Activated CD4-positive, alpha-beta T cell treated with anti-CD3 and anti-CD28 coated beads, Interleukin-2, amount 10 ng/mL, durations not matched to agents 24 days and 14 days (primary cell): ENCODE results near the gene IQGAP2. TPM values are rescaled to one million over a fixed set of nuclear protein-coding genes. Genes with fewer than 3 reads are reported as not detected.
A peak's percentile ranks its signal among the peaks of the same experiment; 100 is the strongest.

ENCODE experiments used
- DNase-seq: peaks from one replicate; pipeline ENCODE4 v3.0.0; 2022
- H3K27ac Mint-ChIP-seq: one replicate; pipeline ENCODE4 v1.8.0; 2022; ENCODE audit warnings: mild to moderate bottlenecking, mixed read lengths
- H3K27me3 Mint-ChIP-seq: one replicate; pipeline ENCODE4 v1.8.0; 2022; ENCODE audit warnings: mixed read lengths
- H3K36me3 Mint-ChIP-seq: one replicate; pipeline ENCODE4 v1.8.0; 2022; ENCODE audit warnings: low read depth, mild to moderate bottlenecking, mixed read lengths
- H3K4me1 Mint-ChIP-seq: one replicate; pipeline ENCODE4 v1.8.0; 2021; ENCODE audit warnings: mixed read lengths
- H3K4me3 Mint-ChIP-seq: one replicate; pipeline ENCODE4 v1.8.0; 2022; ENCODE audit warnings: mild to moderate bottlenecking, moderate library complexity, mixed read lengths
- H3K9me3 Mint-ChIP-seq: one replicate; pipeline ENCODE4 v1.8.0; 2021; ENCODE audit warnings: mixed read lengths
- intact Hi-C: fragments of 100-400 bp; cut with micrococcal nuclease; formaldehyde crosslinking; loops from one replicate; pipeline ENCODE4 v1.15.1; 2023
- total RNA-seq: library from RNA; stranded (reverse); gene quantifications from 2 replicates; pipeline ENCODE4 v1.2.3, GENCODE V29; 2022

Gene IQGAP2
- total RNA-seq, 1 donor from 2014 or later = 37.3 TPM

- no peak for DNase-seq
- Mint-ChIP-seq H3K4me3 (no peak overlapping the region), H3K36me3 (peaks cover 30% of the 10 kb centered on the region), H3K27ac (no peak overlapping the region), H3K9me3 (no peaks in the 10 kb centered on the region), H3K27me3 (no peaks in the 10 kb centered on the region), H3K4me1 (peaks cover 24% of the 10 kb centered on the region)
- intact Hi-C loops = no loop called here
Measured at GRCh38 chr5:76625087-76625815, 222.2 kb downstream of the IQGAP2 start.

GRCh38 chr5:76626738-76627137 is 223.7 kb downstream of the IQGAP2 start:
- no peak for DNase-seq
- intact Hi-C loops = no loop called here
- Mint-ChIP-seq H3K27me3 (no peaks in the 10 kb centered on the region), H3K27ac (no peak overlapping the region), H3K36me3 (peaks cover 29% of the 10 kb centered on the region), H3K4me3 (no peak overlapping the region), H3K4me1 (peaks cover 24% of the 10 kb centered on the region), H3K9me3 (no peaks in the 10 kb centered on the region)

- no peak overlapping the region for H3K27ac Mint-ChIP-seq
- no peaks in the 10 kb centered on the region for H3K27me3 Mint-ChIP-seq
- intact Hi-C loops = no loop called here
- H3K4me3 Mint-ChIP-seq = no peak overlapping the region
- peaks cover 42% of the 10 kb centered on the region for H3K36me3 Mint-ChIP-seq
- no peak for DNase-seq
- peaks cover 12% of the 10 kb centered on the region for H3K4me1 Mint-ChIP-seq
- H3K9me3 Mint-ChIP-seq = no peaks in the 10 kb centered on the region
Measured at GRCh38 chr5:76634661-76635060, 231.6 kb downstream of the IQGAP2 start.

- no peak for DNase-seq
- Mint-ChIP-seq H3K4me1 (peaks cover 14% of the 10 kb centered on the region), H3K27ac (no peak overlapping the region), H3K27me3 (no peaks in the 10 kb centered on the region), H3K36me3 (peaks cover 42% of the 10 kb centered on the region), H3K4me3 (no peak overlapping the region), H3K9me3 (no peaks in the 10 kb centered on the region)
- intact Hi-C loops = no loop called here
Measured at GRCh38 chr5:76637490-76637889, 234.4 kb downstream of the IQGAP2 start.

DNA sequence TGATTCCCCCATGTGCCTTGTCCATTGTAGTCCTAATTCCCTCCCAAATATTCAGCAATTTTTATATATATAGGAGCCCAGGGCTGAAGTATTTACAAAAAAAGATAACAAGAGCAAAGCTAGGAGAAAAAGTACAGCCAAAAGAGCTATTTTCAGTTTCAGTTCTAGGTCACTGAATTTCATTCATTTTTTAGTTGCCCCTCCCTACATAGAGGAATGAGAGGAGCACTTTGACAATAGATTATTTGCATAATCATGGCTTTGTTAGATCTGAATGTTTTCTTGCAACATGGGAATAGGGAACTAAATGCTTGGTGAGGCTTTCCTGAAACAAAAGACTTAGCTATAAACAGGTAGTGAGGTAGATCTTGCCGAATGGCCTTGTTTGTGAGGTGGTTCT is 235.4 kb downstream of the IQGAP2 start:
- H3K4me3 Mint-ChIP-seq = no peak overlapping the region
- no peaks in the 10 kb centered on the region for H3K27me3 Mint-ChIP-seq
- no peaks in the 10 kb centered on the region for H3K9me3 Mint-ChIP-seq
- peak overlapping the region; percentile 2 for H3K27ac Mint-ChIP-seq
- peaks cover 14% of the 10 kb centered on the region for H3K4me1 Mint-ChIP-seq
- intact Hi-C loops = no loop called here
- H3K36me3 Mint-ChIP-seq = peaks cover 43% of the 10 kb centered on the region
- DNase-seq = no peak

- peaks cover 49% of the 10 kb centered on the region for H3K36me3 Mint-ChIP-seq
- H3K27ac Mint-ChIP-seq = no peak overlapping the region
- H3K4me1 Mint-ChIP-seq = peaks cover 14% of the 10 kb centered on the region
- H3K27me3 Mint-ChIP-seq = no peaks in the 10 kb centered on the region
- H3K9me3 Mint-ChIP-seq = no peaks in the 10 kb centered on the region
- intact Hi-C loops = loop anchor here (1.0 to 10.0 kb wide), 4 partner anchors 40 to 307 kb away; no protein-coding TSS in a partner anchor
- no peak overlapping the region for H3K4me3 Mint-ChIP-seq
- DNase-seq = peak; percentile 90
Measured at GRCh38 chr5:76641514-76642120, 238.5 kb downstream of the IQGAP2 start.

GRCh38 chr5:76642390-76643040 is 239.4 kb downstream of the IQGAP2 start:
- Mint-ChIP-seq H3K4me3 (no peak overlapping the region), H3K9me3 (no peaks in the 10 kb centered on the region), H3K27ac (no peak overlapping the region), H3K36me3 (peaks cover 47% of the 10 kb centered on the region), H3K4me1 (peaks cover 12% of the 10 kb centered on the region), H3K27me3 (no peaks in the 10 kb centered on the region)
- intact Hi-C loops = loop anchor here (10.0 kb wide), 2 partner anchors 132 to 308 kb away; no protein-coding TSS in a partner anchor
- no peak for DNase-seq

- Mint-ChIP-seq H3K27me3 (no peaks in the 10 kb centered on the region), H3K36me3 (peaks cover 52% of the 10 kb centered on the region), H3K27ac (no peak overlapping the region), H3K4me3 (no peak overlapping the region), H3K9me3 (peaks cover 4% of the 10 kb centered on the region), H3K4me1 (peaks cover 7% of the 10 kb centered on the region)
- intact Hi-C loops = loop anchor here (10.0 kb wide), 2 partner anchors 131 to 309 kb away; no protein-coding TSS in a partner anchor
- no peak for DNase-seq
Measured at GRCh38 chr5:76643371-76643770, 240.3 kb downstream of the IQGAP2 start.

DNA sequence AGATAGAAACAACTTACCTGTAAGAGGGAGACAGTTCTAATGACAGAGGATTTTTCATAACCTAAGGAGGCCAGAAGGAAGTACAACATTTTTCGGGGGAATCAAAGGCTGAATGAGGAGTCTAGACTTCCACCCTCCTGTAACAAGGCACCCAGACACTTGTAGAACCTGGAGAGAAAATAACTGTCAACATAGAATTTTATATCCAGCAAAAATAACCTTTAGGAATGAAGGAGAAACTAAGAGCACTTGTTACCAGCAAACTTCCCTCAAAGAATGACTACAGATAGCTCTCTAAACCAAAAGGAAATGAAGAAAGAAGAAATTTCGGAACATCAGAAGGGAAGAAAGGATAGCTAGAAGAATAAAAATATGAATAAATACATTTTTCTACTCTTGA is 246.1 kb downstream of the IQGAP2 start:
- Mint-ChIP-seq H3K36me3 (peaks cover 71% of the 10 kb centered on the region), H3K27ac (no peak overlapping the region), H3K9me3 (peaks cover 4% of the 10 kb centered on the region), H3K4me3 (no peak overlapping the region), H3K4me1 (no peaks in the 10 kb centered on the region), H3K27me3 (no peaks in the 10 kb centered on the region)
- DNase-seq = no peak
- intact Hi-C loops = loop anchor here (10.0 kb wide), 2 partner anchors 126 to 314 kb away; no protein-coding TSS in a partner anchor

DNA sequence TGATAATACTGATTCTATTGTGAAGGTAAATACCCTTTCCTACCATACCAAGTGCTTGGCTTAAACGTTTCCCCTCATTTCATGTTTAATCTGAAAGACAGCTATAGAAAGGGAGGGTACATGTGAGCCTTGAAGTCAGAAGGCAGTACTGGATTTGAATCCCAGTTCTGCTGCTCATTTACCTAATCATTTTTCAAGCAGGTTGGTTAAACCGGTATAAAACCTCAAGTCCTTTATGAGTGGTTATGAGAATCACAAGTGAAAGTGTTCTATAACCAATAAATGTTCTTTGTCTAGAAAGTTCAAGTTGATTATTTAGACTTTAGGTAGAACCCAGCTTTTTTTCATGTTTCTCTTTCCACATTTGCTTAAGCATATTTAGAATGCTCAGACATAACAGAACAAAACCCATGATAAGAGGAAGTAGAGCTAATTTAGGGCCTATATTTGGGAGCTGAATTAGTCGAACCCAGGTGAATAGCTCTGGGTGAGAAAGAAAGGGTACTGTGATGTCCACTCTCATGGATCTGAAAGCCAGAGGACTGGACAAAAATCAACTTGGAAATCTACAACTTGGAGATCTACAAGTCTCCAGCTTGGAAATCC is 249.8 kb downstream of the IQGAP2 start:
- Mint-ChIP-seq H3K4me3 (no peak overlapping the region), H3K9me3 (peaks cover under 1% of the 10 kb centered on the region), H3K36me3 (peaks cover 65% of the 10 kb centered on the region), H3K4me1 (no peaks in the 10 kb centered on the region), H3K27me3 (no peaks in the 10 kb centered on the region), H3K27ac (no peak overlapping the region)
- intact Hi-C loops = loop anchor here (5.0 kb wide), 1 partner anchor 39 kb away; no protein-coding TSS in a partner anchor
- DNase-seq = no peak

GRCh38 chr5:76657091-76657490 is 254.0 kb downstream of the IQGAP2 start:
- Mint-ChIP-seq H3K4me1 (no peaks in the 10 kb centered on the region), H3K27me3 (no peaks in the 10 kb centered on the region), H3K27ac (no peak overlapping the region), H3K4me3 (no peak overlapping the region), H3K36me3 (peaks cover 46% of the 10 kb centered on the region), H3K9me3 (no peaks in the 10 kb centered on the region)
- intact Hi-C loops = no loop called here
- DNase-seq = no peak

DNA sequence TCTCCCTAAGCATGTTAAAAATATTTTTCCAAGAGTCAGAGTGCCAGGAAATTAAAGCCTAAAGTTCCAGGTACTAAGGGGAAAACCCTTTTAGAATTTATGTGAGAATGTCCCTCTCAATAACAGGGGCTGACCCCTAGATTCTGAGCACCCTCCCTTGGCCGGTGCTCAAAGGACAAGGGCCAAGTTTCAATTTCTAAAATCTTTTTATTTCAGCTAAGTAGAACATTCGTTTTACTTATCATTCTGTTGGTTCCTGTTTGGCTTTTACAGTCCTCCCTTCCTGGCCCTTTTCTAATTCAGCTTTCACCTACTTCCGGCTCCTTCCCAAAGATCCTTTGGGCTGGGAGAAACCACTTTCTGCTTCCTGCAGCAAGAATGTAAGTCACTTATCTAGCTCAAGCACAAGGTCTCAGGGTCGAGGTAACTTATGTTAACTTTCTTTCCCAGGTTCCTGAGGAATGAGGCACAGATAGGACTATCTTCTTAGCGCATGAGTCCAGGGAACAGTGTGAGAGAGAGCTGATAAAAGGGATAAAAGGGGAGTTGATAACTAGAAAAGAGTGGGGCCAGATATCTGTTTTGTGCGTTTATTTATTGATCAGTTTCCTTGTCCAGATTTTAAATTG is 254.7 kb downstream of the IQGAP2 start:
- no peaks in the 10 kb centered on the region for H3K9me3 Mint-ChIP-seq
- no peaks in the 10 kb centered on the region for H3K27me3 Mint-ChIP-seq
- H3K4me3 Mint-ChIP-seq = no peak overlapping the region
- no peak overlapping the region for H3K27ac Mint-ChIP-seq
- H3K36me3 Mint-ChIP-seq = peaks cover 40% of the 10 kb centered on the region
- H3K4me1 Mint-ChIP-seq = no peaks in the 10 kb centered on the region
- intact Hi-C loops = no loop called here
- DNase-seq = no peak

DNA sequence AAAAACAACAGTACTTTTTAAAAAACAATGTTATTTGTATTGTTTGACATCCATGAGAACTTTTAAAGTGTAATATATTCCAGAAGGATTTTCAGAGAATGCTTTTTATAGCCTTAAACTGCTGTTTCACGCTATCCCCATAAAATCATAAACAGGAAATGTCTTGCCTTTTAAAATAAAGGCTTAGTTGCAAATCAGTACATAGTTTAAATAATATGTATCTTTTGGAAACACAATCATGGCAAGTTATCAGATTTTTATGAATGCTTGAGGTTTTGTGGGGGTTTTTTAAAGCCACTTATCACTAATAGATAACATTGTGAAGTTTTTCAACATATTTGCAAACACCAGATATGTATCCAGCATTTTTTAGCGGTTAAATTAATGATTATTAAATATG is 257.3 kb downstream of the IQGAP2 start:
- DNase-seq = no peak
- Mint-ChIP-seq H3K36me3 (peaks cover 37% of the 10 kb centered on the region), H3K27ac (no peak overlapping the region), H3K4me3 (no peak overlapping the region), H3K4me1 (no peaks in the 10 kb centered on the region), H3K27me3 (no peaks in the 10 kb centered on the region), H3K9me3 (no peaks in the 10 kb centered on the region)
- intact Hi-C loops = no loop called here
